ENCODE measurements around the gene TJP2.

The TJP2 gene

GRCh38 chr9:69237702-69238295, 63.7 kb downstream of the TJP2 start:
- DNase-seq = no peak

GRCh38 chr9:69243116-69243515, 69.0 kb downstream of the TJP2 start:
- no peak for DNase-seq

- DNase-seq = no peak
Measured at GRCh38 chr9:69246629-69247028, 72.6 kb downstream of the TJP2 start.

DNA sequence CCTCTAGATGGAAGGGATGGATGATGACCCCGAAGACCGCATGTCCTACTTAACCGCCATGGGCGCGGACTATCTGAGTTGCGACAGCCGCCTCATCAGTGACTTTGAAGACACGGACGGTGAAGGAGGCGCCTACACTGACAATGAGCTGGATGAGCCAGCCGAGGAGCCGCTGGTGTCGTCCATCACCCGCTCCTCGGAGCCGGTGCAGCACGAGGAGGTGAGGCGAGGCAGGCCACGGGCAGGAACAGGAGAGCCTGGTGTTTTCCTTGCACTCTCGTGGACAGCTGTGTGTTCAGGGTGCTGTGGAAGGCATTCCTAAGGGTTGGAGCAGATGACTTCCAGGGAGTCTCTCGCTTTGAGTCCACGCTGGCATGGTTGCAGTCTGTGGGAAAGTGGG, 73.9 kb downstream of the TJP2 start:
- DNase-seq = no peak

GRCh38 chr9:69249337-69249736, 75.3 kb downstream of the TJP2 start:
- no peak for DNase-seq

- no peak for DNase-seq
Measured at GRCh38 chr9:69250681-69251080, 76.6 kb downstream of the TJP2 start.

DNA sequence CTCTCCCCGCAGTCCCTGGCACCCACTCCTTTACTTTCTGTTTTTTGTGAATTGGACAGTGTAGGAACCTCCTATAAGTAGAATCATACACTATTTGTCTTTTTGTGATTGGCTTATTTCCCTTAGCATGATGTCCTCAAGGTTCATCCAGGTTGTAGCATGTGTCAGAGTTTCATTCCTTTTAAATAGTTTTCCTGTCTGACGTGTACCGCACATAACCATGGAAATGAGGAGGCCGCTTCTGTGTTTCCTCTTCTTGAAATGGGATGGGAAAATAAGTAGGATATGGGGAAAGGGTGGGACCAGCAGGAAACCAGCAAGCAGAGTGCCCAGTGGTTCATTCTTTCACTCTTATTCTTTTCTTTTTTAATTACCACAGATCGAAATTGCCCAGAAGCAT, 78.4 kb downstream of the TJP2 start:
- no peak for DNase-seq

- no peak for DNase-seq
Measured at GRCh38 chr9:69253057-69253456, 79.0 kb downstream of the TJP2 start.

DNA sequence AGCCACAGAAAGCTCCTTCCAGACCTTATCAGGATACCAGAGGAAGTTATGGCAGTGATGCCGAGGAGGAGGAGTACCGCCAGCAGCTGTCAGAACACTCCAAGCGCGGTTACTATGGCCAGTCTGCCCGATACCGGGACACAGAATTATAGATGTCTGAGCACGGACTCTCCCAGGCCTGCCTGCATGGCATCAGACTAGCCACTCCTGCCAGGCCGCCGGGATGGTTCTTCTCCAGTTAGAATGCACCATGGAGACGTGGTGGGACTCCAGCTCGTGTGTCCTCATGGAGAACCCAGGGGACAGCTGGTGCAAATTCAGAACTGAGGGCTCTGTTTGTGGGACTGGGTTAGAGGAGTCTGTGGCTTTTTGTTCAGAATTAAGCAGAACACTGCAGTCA, 80.1 kb downstream of the TJP2 start:
- no peak for DNase-seq

GRCh38 chr9:69255591-69255990, 81.5 kb downstream of the TJP2 start:
- no peak for DNase-seq

DNA sequence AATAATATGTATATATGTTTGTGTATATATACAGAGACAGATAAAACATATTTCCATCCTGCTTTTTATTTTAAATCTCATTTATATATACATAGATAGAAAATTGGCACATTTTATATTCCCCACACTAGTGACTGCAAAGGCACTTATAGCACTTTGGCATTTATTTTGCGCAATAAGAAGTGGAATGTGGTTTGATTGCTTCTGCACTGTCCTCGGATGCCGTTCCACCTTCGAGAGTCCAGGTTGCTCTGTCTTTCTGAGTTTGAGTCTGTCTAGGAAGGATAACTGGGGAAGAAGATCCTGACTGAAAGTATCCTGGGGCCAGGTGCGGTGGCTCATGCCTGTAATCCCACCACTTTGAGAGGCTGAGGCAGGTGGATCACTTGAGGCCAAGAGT, 84.5 kb downstream of the TJP2 start:
- no peak for DNase-seq

DNA sequence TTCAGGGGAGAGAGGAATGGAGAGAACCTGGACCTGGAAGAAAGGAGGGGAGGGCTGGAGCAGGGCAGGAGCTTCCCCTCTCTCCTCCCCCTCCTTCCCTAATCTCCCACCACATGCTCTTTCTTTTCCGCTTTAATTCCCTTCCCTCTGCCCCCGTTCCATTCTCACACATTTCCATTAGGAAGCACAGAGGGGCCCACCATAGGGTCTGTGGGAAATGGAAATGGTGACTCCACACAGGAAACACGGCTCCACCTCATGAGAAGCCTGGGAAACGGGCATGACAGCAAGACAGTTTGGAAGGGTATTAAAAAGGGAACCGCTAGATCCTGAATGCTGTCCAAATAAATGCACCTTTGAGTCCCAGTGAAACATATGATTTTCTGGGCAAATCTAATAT, 86.1 kb downstream of the TJP2 start:
- peak; percentile 77 for DNase-seq

GRCh38 chr9:69261636-69262035, 87.6 kb downstream of the TJP2 start:
- DNase-seq = no peak

- no peak for DNase-seq
Measured at GRCh38 chr9:69264526-69264925, 90.4 kb downstream of the TJP2 start.

DNA sequence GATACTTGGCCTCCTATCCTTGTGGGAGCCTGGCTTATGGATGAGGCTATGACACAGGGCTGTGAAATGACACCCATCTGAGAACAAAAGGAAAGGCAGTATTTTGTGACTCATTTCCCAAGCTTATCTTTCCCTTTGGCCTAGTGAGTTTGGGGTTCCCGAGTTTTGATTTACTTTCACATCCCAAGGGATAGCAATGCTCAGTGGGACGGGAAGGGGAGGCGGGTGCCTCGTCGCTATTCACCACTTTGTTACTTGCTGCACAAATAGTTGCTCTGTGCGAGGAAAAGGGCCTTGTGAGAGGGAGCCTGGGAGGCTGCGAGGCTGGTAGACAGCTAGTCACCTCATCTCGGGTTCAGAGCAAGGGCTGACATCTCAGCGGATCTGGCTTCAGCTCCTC, 91.8 kb downstream of the TJP2 start:
- no peak for DNase-seq

DNA sequence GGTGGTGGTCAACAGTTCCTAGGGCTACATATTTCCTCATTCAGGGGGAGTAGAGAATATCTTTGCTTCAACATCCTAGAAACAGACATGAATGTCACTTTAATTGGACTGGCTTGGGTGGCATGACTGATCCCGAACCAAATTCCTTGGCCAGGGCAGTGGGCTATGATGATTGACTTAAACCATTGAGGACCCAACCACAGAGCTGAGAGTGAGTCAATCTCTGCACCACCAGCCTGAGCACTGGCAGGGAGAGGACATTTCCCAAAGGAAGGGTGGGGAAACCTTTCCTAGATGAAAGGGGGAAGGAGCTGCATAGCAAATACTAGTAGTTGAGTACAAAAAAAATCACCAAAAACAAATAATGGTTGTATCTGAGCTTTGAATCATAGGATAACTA, 98.1 kb downstream of the TJP2 start:
- DNase-seq = no peak

GRCh38 chr9:69273161-69273560, 99.1 kb downstream of the TJP2 start:
- no peak for DNase-seq

GRCh38 chr9:69276775-69277174, 102.7 kb downstream of the TJP2 start:
- DNase-seq = no peak

DNA sequence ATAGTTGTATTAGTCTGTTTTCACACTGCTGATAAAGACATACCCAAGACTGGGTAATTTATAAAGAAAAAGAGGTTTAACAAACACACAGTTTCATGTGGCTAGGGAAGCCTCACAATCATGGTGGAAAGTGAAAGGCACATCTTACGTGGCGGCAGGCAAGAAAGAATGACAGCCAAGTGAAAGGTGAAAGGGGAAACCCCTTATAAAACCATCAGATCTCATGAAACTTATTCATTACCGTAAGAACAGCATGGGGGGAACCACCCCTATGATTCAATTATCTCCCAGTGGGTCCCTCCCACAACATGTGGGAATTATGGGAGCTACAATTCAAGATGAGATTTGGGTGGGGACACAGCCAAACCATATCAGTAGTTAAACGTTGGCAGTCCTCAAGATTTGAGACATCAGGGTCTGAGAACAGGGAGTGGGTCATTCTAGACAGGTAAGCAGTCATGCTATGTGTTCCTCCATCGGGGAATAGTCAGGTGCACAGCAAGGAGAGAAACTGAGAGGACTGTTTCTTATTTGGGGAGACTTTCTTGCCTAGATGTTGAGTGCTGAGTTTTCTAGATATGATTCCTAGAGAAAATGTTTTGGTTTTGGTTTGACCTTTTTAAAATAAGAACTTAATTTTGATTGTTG, 105.1 kb downstream of the TJP2 start:
- no peak for DNase-seq

DNA sequence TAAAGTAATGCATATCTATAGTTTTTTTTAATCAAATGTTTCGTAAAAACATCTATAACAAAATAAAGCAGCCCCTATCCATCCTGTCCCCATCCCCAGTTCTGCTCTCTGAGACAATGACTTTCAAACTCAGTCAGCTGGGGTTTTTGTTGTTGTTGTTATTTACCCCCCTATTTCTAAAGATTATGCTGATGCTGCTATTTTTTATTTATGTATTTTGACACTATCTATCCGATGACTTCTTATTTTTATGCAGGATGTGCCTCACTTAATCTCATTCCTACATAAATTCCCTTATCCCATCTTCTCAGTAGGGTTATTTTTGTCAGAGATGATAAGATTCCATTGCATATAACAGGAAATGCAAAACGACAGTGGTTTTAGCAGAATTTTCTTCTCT, 105.7 kb downstream of the TJP2 start:
- DNase-seq = no peak

GRCh38 chr9:69283003-69283402, 108.9 kb downstream of the TJP2 start:
- no peak for DNase-seq

GRCh38 chr9:69292078-69292477, 118.0 kb downstream of the TJP2 start:
- no peak for DNase-seq

GRCh38 chr9:69293156-69293555, 119.1 kb downstream of the TJP2 start:
- DNase-seq = no peak

GRCh38 chr9:69295872-69296552, 121.9 kb downstream of the TJP2 start:
- DNase-seq = no peak
